ENCODE data around the gene RPS18. TPM values are rescaled to one million over a fixed set of nuclear protein-coding genes. Genes with fewer than 3 reads are reported as not detected.

Gene RPS18
- total and polyA plus RNA-seq, 10 of the 15 experiments (the other 5 are each of a cell fraction or from before 2014, with no cell fraction given): 4,228 to 20,828 (median 7,406) TPM

DNA sequence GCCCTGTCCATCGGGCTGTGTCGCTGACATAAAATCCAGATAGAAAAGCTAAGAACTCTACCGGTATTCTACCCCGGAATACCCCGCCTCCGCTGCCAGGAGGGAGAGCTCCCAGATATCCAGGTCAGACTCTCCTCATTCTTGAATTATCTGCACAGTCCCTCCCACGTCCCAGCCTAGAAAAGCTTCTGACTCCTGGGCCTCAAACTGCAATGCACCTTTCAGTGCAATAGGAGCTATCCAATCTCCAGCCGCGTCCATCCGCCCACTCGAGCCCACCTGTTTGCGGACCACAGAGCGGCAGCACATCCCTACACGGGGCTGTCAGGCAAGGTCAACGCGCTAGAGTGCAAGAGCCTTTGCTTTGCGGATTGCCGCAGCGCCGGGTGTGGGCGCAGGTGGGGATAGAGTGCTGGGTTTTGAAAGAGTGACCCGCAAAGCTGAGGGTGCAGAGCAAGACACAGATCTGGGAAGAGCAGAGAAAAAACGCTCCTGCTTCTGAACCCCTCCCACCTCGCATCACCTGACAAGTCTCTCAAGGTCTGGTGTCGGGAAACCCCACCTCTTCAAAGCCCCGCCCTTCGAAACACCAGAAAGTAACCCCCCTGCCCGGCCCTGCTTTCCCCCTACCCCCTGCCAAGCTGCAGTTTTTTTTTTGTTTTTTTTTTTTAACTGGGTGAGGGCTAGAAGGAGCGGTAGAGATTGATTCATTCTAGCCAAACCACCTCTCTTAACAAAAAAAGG, 40.7 kb downstream of the RPS18 start:
- DNase-seq (ENCODE audit: low read depth, low spot score) (no peak), FAIRE-seq (peak; percentile 80), ATAC-seq (peak; percentile 60)
- H3K4me2 ChIP-seq (ENCODE audit: control insufficient read depth, insufficient read depth): peak overlapping the region; percentile 77
- no TSS peak for BruUV-seq (replicated peaks)
- SMC1A ChIA-PET (ENCODE audit: uncharacterized antibody, unreplicated experiment): interaction anchor here (0.7 to 2.1 kb wide), 6 partner anchors 11 to 128 kb away, joined by 3 to 7 read pairs (median 4); partner anchors contain the start of genes PFDN6 and WDR46
- intact Hi-C loops (cut with micrococcal nuclease; ENCODE audit: unreplicated experiment) (no loop called here), in situ Hi-C loops (cut with MboI) (no loop called here)
- H3K4me1 ChIP-seq (ENCODE audit: control insufficient read depth, insufficient read depth, low read length): peaks cover 20% of the 10 kb centered on the region
- no peaks in the 10 kb centered on the region for H3K27me3 ChIP-seq (replicated peaks in 1 of 2; ENCODE audit: control insufficient read depth in 2 of 2, insufficient read depth in 2 of 2, low read length in 1 of 2)
- peak overlapping the region; percentile 99 for H3K4me3 ChIP-seq
- 1% methylated on average over 29 of the region's 29 CpGs for WGBS (ENCODE audit: insufficient coverage, insufficient replicate concordance, low lambda C conversion rate, missing lambda C conversion rate)
- no peaks in the 10 kb centered on the region for H4K20me1 ChIP-seq (ENCODE audit: control insufficient read depth, insufficient read depth)
- POLR2A ChIA-PET: interaction anchor here (0.5 to 4.5 kb wide), 15 partner anchors 9 to 267 kb away, joined by 3 to 41 read pairs (median 4); partner anchors contain the start of genes B3GALT4, CUTA, PFDN6 and RGL2
- CTCF ChIA-PET: interaction anchor here (1.0 to 4.7 kb wide), 8 partner anchors 12 to 119 kb away, joined by 3 to 30 read pairs (median 4); partner anchors contain the start of genes B3GALT4, KIFC1 and RGL2
- peaks cover 61% of the 10 kb centered on the region for H3K79me2 ChIP-seq (ENCODE audit: control insufficient read depth, insufficient read depth, low read length)
- no peak overlapping the region for H2AFZ ChIP-seq (ENCODE audit: control insufficient read depth, low read depth, low read length)
- RAD21 ChIA-PET (ENCODE audit: unreplicated experiment): interaction anchor here (0.8 to 2.1 kb wide), 9 partner anchors 8 to 35 kb away, joined by 3 to 7 read pairs (median 3); partner anchors contain the start of genes B3GALT4, PFDN6 and WDR46
- H3K9me3 ChIP-seq (replicated peaks; ENCODE audit: control insufficient read depth, insufficient read depth, low read length): no peaks in the 10 kb centered on the region
- peak overlapping the region; percentile 97 for H3K9ac ChIP-seq (ENCODE audit: control insufficient read depth, insufficient read depth, low read length)
- peak overlapping the region; percentile 96 for H3K27ac ChIP-seq (ENCODE audit: control insufficient read depth, insufficient read depth)
- H3K36me3 ChIP-seq (ENCODE audit: control insufficient read depth in 2 of 2, insufficient read depth in 2 of 2, low read length in 1 of 2): peaks cover 0 to 4% of the 10 kb centered on the region in 2 experiments; a peak in 2 of 4 replicates
- TF ChIP-seq SIX5 (IDR thresholded peaks at IDR 0.05; ENCODE audit: low read depth, low read length, severe bottlenecking) (no peak), CREM (IDR thresholded peaks at IDR 0.05; ENCODE audit: low read depth) (0 out of 2 replicates have a peak, but pooled peaks have one; percentile 16), IRF3 (IDR thresholded peaks at IDR 0.05) (no peak), SREBF1 (IDR thresholded peaks at IDR 0.05; ENCODE audit: low read length) (no peak), ESRRA (IDR thresholded peaks at IDR 0.05; ENCODE audit: low read length) (no peak), SKIL (IDR thresholded peaks at IDR 0.05; ENCODE audit: low read depth, poor library complexity, severe bottlenecking) (no peak), SMAD1 (IDR thresholded peaks at IDR 0.05; ENCODE audit: low read depth, partially characterized antibody) (no peak), RFX5 (IDR thresholded peaks at IDR 0.05; ENCODE audit: low read depth, low read length) (no peak), SMC3 (IDR thresholded peaks at IDR 0.05; ENCODE audit: borderline replicate concordance, low read length) (no peak)
- TF ChIP-seq, protein P1, sequence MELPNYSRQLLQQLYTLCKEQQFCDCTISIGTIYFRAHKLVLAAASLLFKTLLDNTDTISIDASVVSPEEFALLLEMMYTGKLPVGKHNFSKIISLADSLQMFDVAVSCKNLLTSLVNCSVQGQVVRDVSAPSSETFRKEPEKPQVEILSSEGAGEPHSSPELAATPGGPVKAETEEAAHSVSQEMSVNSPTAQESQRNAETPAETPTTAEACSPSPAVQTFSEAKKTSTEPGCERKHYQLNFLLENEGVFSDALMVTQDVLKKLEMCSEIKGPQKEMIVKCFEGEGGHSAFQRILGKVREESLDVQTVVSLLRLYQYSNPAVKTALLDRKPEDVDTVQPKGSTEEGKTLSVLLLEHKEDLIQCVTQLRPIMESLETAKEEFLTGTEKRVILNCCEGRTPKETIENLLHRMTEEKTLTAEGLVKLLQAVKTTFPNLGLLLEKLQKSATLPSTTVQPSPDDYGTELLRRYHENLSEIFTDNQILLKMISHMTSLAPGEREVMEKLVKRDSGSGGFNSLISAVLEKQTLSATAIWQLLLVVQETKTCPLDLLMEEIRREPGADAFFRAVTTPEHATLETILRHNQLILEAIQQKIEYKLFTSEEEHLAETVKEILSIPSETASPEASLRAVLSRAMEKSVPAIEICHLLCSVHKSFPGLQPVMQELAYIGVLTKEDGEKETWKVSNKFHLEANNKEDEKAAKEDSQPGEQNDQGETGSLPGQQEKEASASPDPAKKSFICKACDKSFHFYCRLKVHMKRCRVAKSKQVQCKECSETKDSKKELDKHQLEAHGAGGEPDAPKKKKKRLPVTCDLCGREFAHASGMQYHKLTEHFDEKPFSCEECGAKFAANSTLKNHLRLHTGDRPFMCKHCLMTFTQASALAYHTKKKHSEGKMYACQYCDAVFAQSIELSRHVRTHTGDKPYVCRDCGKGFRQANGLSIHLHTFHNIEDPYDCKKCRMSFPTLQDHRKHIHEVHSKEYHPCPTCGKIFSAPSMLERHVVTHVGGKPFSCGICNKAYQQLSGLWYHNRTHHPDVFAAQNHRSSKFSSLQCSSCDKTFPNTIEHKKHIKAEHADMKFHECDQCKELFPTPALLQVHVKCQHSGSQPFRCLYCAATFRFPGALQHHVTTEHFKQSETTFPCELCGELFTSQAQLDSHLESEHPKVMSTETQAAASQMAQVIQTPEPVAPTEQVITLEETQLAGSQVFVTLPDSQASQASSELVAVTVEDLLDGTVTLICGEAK (IDR thresholded peaks at IDR 0.05; ENCODE audit: borderline replicate concordance): no peak
- TF ChIP-seq, protein P2, sequence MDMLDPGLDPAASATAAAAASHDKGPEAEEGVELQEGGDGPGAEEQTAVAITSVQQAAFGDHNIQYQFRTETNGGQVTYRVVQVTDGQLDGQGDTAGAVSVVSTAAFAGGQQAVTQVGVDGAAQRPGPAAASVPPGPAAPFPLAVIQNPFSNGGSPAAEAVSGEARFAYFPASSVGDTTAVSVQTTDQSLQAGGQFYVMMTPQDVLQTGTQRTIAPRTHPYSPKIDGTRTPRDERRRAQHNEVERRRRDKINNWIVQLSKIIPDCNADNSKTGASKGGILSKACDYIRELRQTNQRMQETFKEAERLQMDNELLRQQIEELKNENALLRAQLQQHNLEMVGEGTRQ (IDR thresholded peaks at IDR 0.05; ENCODE audit: borderline replicate concordance, low read depth, low read length): peak; percentile 54
- TF ChIP-seq, protein P3, sequence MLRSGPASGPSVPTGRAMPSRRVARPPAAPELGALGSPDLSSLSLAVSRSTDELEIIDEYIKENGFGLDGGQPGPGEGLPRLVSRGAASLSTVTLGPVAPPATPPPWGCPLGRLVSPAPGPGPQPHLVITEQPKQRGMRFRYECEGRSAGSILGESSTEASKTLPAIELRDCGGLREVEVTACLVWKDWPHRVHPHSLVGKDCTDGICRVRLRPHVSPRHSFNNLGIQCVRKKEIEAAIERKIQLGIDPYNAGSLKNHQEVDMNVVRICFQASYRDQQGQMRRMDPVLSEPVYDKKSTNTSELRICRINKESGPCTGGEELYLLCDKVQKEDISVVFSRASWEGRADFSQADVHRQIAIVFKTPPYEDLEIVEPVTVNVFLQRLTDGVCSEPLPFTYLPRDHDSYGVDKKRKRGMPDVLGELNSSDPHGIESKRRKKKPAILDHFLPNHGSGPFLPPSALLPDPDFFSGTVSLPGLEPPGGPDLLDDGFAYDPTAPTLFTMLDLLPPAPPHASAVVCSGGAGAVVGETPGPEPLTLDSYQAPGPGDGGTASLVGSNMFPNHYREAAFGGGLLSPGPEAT (IDR thresholded peaks at IDR 0.05; ENCODE audit: low read depth): peak; percentile 33; the same call in 1 of the 2 replicates
